BJ (cell line): ENCODE results near the gene ARMCX2. TPM values are rescaled to one million over a fixed set of nuclear protein-coding genes. Genes with fewer than 3 reads are reported as not detected.

Experiments
- polyA plus RNA-seq: library from polyadenylated mRNA; depleted of rRNA; stranded (reverse); fragments of >200 nt; gene quantifications from 2 replicates; pipeline ENCODE4 v1.2.3, GENCODE V29; 2011; rRNA removed
- small RNA-seq: library from RNA; depleted of rRNA; stranded (forward); fragments of <200 nt; gene quantifications from one replicate; pipeline ENCODE3, GENCODE V24; 2012; ENCODE audit warnings: low replicate concordance, low read depth; ENCODE audit not compliant: insufficient read length

ARMCX2 gene
- polyA plus RNA-seq, 1 experiment: 54.5 TPM

Small RNA genes within 50 kb of the gene (small RNA-seq; reads per million reads assigned to genes)
- gene RNU6-30P (not detected), gene RNU6-587P (not detected)

Other genes starting within 250 kb of the ARMCX2 start
- gene ARMCX4, start 174.4 kb downstream of the ARMCX2 start, polyA plus RNA-seq: 2.5 and 3.6 TPM in 2 replicates
- gene ARMCX1, start 109.3 kb downstream of the ARMCX2 start, polyA plus RNA-seq: 18.9 and 20.9 TPM in 2 replicates
- 64.4 and 92.0 TPM in 2 replicates for gene ARMCX6, start 41.9 kb downstream of the ARMCX2 start, polyA plus RNA-seq
- gene ARMCX3, start 36.7 kb downstream of the ARMCX2 start, polyA plus RNA-seq: 43.3 and 59.3 TPM in 2 replicates